ENCODE results near the gene TERF2IP. TPM values are rescaled to one million over a fixed set of nuclear protein-coding genes. Genes with fewer than 3 reads are reported as not detected.
A peak's percentile ranks its signal among the peaks of the same experiment; 100 is the strongest.

Gene TERF2IP
- total and polyA plus RNA-seq, 2 of the 13 experiments (the other 11 are each of a cell fraction or from before 2014, with no cell fraction given): 26.4 to 50.2 TPM

GRCh38 chr16:75647492-75648264, at the start of gene TERF2IP, which contains the start of gene KARS1 (continued):
- TF ChIP-seq ELF1 (CRISPR knock-in tag; IDR thresholded peaks at IDR 0.05) (peak; percentile 85), PRDM4 (CRISPR knock-in tag; IDR thresholded peaks at IDR 0.05; ENCODE audit: borderline replicate concordance) (0 out of 2 replicates have a peak, but pooled peaks have one; percentile 35), DNMT1 (CRISPR knock-in tag; IDR thresholded peaks at IDR 0.05) (peak; percentile 96), ZNF205 (CRISPR knock-in tag; IDR thresholded peaks at IDR 0.05) (peak; percentile 85), HIC2 (CRISPR knock-in tag; IDR thresholded peaks at IDR 0.05; ENCODE audit: low read depth) (no peak), SMAD1 (CRISPR knock-in tag; IDR thresholded peaks at IDR 0.05; ENCODE audit: borderline replicate concordance, low read depth) (peak; percentile 11; the same call in 1 of the 2 replicates), PHB2 (IDR thresholded peaks at IDR 0.05; ENCODE audit: partially characterized antibody) (no peak), SNRNP70 (IDR thresholded peaks at IDR 0.05; ENCODE audit: low read depth, low read length) (no peak), ZSCAN30 (CRISPR knock-in tag; IDR thresholded peaks at IDR 0.05) (peak; percentile 92; the same call in 1 of the 2 replicates), ZNF572 (CRISPR knock-in tag; IDR thresholded peaks at IDR 0.05) (peak; percentile 60; the same call in 1 of the 2 replicates), RARA (CRISPR knock-in tag; IDR thresholded peaks at IDR 0.05) (no peak), ZNF792 (CRISPR knock-in tag; IDR thresholded peaks at IDR 0.05) (peak; percentile 89), ZNF569 (CRISPR knock-in tag; IDR thresholded peaks at IDR 0.05; ENCODE audit: borderline replicate concordance) (peak; percentile 85; the same call in 1 of the 2 replicates), DR1 (CRISPR knock-in tag; IDR thresholded peaks at IDR 0.05) (peak; percentile 65; the same call in 1 of the 2 replicates), NR1H2 (CRISPR knock-in tag; IDR thresholded peaks at IDR 0.05; ENCODE audit: borderline replicate concordance, low read depth) (no peak), ZNF574 (CRISPR knock-in tag; IDR thresholded peaks at IDR 0.05) (peak; percentile 81), HOXA9 (CRISPR knock-in tag; IDR thresholded peaks at IDR 0.05; ENCODE audit: borderline replicate concordance) (no peak), SRF (IDR thresholded peaks at IDR 0.05; ENCODE audit: low read depth, low read length) (no peak), BCL3 (CRISPR knock-in tag; IDR thresholded peaks at IDR 0.05) (0 out of 2 replicates have a peak, but pooled peaks have one; percentile 54)

All from HepG2 (cell line).